ENCODE data around the gene DNAAF5. TPM values are rescaled to one million over a fixed set of nuclear protein-coding genes. Genes with fewer than 3 reads are reported as not detected.

DNAAF5 gene
- total RNA-seq, 6 experiments from 2014 or later: 9.5 to 22.8 (median 10.5) TPM

GRCh38 chr7:762885-763284 is 36.4 kb downstream of the DNAAF5 start:
- ATAC-seq: no peak
- Histone ChIP-seq H3K27ac (no peak overlapping the region), H3K4me3 (no peak overlapping the region), H3K36me3 (peaks cover 0 to 33% (median 8%) of the 10 kb centered on the region in 4 donors), H3K4me1 (no peaks in the 10 kb centered on the region), H3K9me3 (no peaks in the 10 kb centered on the region), H3K27me3 (no peaks in the 10 kb centered on the region)
- no peak for TF ChIP-seq CTCF (IDR thresholded peaks at IDR 0.05)
- no peak for TF ChIP-seq POLR2A (IDR thresholded peaks at IDR 0.05)
- intact Hi-C loops (cut with DNase I): no loop called here
- DNase-seq: no peak
- 70% methylated on average over 4 of the region's 5 CpGs for WGBS (ENCODE audit: insufficient coverage, low coverage, low lambda C conversion rate, missing lambda C conversion rate)

- Histone ChIP-seq H3K4me1 (no peaks in the 10 kb centered on the region), H3K4me3 (no peak overlapping the region), H3K9me3 (no peaks in the 10 kb centered on the region), H3K36me3 (peaks cover 0 to 33% (median 7%) of the 10 kb centered on the region in 4 donors), H3K27ac (no peak overlapping the region), H3K27me3 (no peaks in the 10 kb centered on the region)
- no peak for ATAC-seq
- intact Hi-C loops (cut with DNase I): no loop called here
- TF ChIP-seq CTCF (IDR thresholded peaks at IDR 0.05) (no peak), POLR2A (IDR thresholded peaks at IDR 0.05) (no peak)
- DNase-seq: no peak
- 100% methylated on average over 12 of the region's 19 CpGs for WGBS (ENCODE audit: insufficient coverage, low coverage, low lambda C conversion rate, missing lambda C conversion rate)
These were observed 37.3 kb downstream of the DNAAF5 start for GRCh38 chr7:763762-764161.

GRCh38 chr7:765383-765782 is 38.9 kb downstream of the DNAAF5 start:
- Histone ChIP-seq H3K27ac (no peak overlapping the region), H3K9me3 (no peaks in the 10 kb centered on the region), H3K27me3 (no peaks in the 10 kb centered on the region), H3K4me3 (no peak overlapping the region), H3K36me3 (peaks cover 0 to 29% (median 7%) of the 10 kb centered on the region in 4 donors), H3K4me1 (no peaks in the 10 kb centered on the region)
- TF ChIP-seq POLR2A (IDR thresholded peaks at IDR 0.05) (no peak), CTCF (IDR thresholded peaks at IDR 0.05) (no peak)
- DNase-seq: no peak
- intact Hi-C loops (cut with DNase I): loop anchor here in 1 of 2 donors (5.0 kb wide), 1 partner anchor 443 kb away; no protein-coding TSS in a partner anchor
- WGBS (ENCODE audit: insufficient coverage, low coverage, low lambda C conversion rate, missing lambda C conversion rate): 96% methylated on average over 5 of the region's 7 CpGs
- no peak for ATAC-seq

GRCh38 chr7:767580-767940 is 41.1 kb downstream of the DNAAF5 start:
- Histone ChIP-seq H3K36me3 (peaks cover 0 to 25% (median 7%) of the 10 kb centered on the region in 4 donors), H3K27ac (no peak overlapping the region), H3K27me3 (no peaks in the 10 kb centered on the region), H3K4me3 (no peak overlapping the region), H3K9me3 (no peaks in the 10 kb centered on the region), H3K4me1 (no peaks in the 10 kb centered on the region)
- 78% methylated on average over 7 of the region's 21 CpGs for WGBS (ENCODE audit: insufficient coverage, low coverage, low lambda C conversion rate, missing lambda C conversion rate)
- intact Hi-C loops (cut with DNase I): loop anchor here in 1 of 2 donors (5.0 kb wide), 1 partner anchor 445 kb away; no protein-coding TSS in a partner anchor
- TF ChIP-seq POLR2A (IDR thresholded peaks at IDR 0.05) (no peak), CTCF (IDR thresholded peaks at IDR 0.05) (no peak)
- ATAC-seq (no peak), DNase-seq (no peak)
